KMS-11 (cell line): ENCODE results near the gene LDLRAD2.

Experiments used
- H2AFZ ChIP-seq: fragments of 200-600 bp; sonication (generic); 2 replicates; pipeline ENCODE4 v1.6.1; 2016; ENCODE audit warnings: antibody characterized with exemption, mixed run types, low read depth
- H3K27ac ChIP-seq: fragments of 200-600 bp; sonication (generic); 2 replicates; pipeline ENCODE4 v1.6.1; 2016; ENCODE audit warnings: mild to moderate bottlenecking, mixed run types
- H3K27me3 ChIP-seq: fragments of 200-600 bp; sonication (generic); 2 replicates; pipeline ENCODE4 v1.6.1; 2017; ENCODE audit warnings: mild to moderate bottlenecking, low read depth, mixed run types, moderate library complexity; ENCODE audit not compliant: insufficient read depth
- H3K36me3 ChIP-seq: fragments of 200-600 bp; sonication (generic); 2 replicates; pipeline ENCODE4 v1.6.1; 2017; ENCODE audit warnings: mild to moderate bottlenecking, mixed run types; ENCODE audit not compliant: insufficient read depth
- H3K4me1 ChIP-seq: fragments of 200-600 bp; sonication (generic); 2 replicates; pipeline ENCODE4 v1.6.1; 2016; ENCODE audit warnings: mild to moderate bottlenecking, low read depth, mixed run types; ENCODE audit not compliant: poor library complexity, severe bottlenecking
- H3K4me2 ChIP-seq: fragments of 200-600 bp; sonication (generic); 2 replicates; pipeline ENCODE4 v1.7.0; 2016; ENCODE audit warnings: mild to moderate bottlenecking, mixed run types
- H3K4me3 ChIP-seq: fragments of 200-600 bp; sonication (generic); IDR thresholded peaks from 2 replicates; pipeline ENCODE4 v1.6.1; 2017; ENCODE audit warnings: low read depth, low read length, mixed read lengths; ENCODE audit not compliant: insufficient read depth
- H3K79me2 ChIP-seq: fragments of 200-600 bp; sonication (generic); 2 replicates; pipeline ENCODE4 v1.6.1; 2016; ENCODE audit warnings: low read depth, mixed run types; ENCODE audit not compliant: insufficient read depth
- H3K9ac ChIP-seq: fragments of 200-600 bp; sonication (generic); 2 replicates; pipeline ENCODE4 v1.6.1; 2016; ENCODE audit warnings: mild to moderate bottlenecking, mixed run types
- H4K20me1 ChIP-seq: fragments of 200-600 bp; sonication (generic); 2 replicates; pipeline ENCODE4 v1.6.1; 2016; ENCODE audit warnings: mild to moderate bottlenecking, mixed run types; ENCODE audit not compliant: insufficient read depth
- TF ChIP-seq, protein P1 (sequence below): fragments of 200-600 bp; sonication (generic); conservative IDR thresholded peaks from 2 replicates; pipeline ENCODE4 v1.6.1; 2017; ENCODE audit warnings: low read depth, mild to moderate bottlenecking, antibody characterized with exemption, low read length, moderate library complexity, mixed read lengths

The LDLRAD2 gene

GRCh38 chr1:21860971-21861370 is 48.9 kb downstream of the LDLRAD2 start:
- H3K79me2 ChIP-seq: no peaks in the 10 kb centered on the region
- H3K36me3 ChIP-seq: no peaks in the 10 kb centered on the region
- TF ChIP-seq, protein P1, sequence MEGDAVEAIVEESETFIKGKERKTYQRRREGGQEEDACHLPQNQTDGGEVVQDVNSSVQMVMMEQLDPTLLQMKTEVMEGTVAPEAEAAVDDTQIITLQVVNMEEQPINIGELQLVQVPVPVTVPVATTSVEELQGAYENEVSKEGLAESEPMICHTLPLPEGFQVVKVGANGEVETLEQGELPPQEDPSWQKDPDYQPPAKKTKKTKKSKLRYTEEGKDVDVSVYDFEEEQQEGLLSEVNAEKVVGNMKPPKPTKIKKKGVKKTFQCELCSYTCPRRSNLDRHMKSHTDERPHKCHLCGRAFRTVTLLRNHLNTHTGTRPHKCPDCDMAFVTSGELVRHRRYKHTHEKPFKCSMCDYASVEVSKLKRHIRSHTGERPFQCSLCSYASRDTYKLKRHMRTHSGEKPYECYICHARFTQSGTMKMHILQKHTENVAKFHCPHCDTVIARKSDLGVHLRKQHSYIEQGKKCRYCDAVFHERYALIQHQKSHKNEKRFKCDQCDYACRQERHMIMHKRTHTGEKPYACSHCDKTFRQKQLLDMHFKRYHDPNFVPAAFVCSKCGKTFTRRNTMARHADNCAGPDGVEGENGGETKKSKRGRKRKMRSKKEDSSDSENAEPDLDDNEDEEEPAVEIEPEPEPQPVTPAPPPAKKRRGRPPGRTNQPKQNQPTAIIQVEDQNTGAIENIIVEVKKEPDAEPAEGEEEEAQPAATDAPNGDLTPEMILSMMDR: no peak
- no peak overlapping the region for H3K27ac ChIP-seq
- no peak overlapping the region for H3K4me3 ChIP-seq
- no peak overlapping the region for H3K9ac ChIP-seq
- H3K4me1 ChIP-seq: peaks cover 10% of the 10 kb centered on the region
- no peaks in the 10 kb centered on the region for H4K20me1 ChIP-seq
- no peaks in the 10 kb centered on the region for H3K27me3 ChIP-seq
- no peak overlapping the region for H2AFZ ChIP-seq
- H3K4me2 ChIP-seq: no peak overlapping the region

DNA sequence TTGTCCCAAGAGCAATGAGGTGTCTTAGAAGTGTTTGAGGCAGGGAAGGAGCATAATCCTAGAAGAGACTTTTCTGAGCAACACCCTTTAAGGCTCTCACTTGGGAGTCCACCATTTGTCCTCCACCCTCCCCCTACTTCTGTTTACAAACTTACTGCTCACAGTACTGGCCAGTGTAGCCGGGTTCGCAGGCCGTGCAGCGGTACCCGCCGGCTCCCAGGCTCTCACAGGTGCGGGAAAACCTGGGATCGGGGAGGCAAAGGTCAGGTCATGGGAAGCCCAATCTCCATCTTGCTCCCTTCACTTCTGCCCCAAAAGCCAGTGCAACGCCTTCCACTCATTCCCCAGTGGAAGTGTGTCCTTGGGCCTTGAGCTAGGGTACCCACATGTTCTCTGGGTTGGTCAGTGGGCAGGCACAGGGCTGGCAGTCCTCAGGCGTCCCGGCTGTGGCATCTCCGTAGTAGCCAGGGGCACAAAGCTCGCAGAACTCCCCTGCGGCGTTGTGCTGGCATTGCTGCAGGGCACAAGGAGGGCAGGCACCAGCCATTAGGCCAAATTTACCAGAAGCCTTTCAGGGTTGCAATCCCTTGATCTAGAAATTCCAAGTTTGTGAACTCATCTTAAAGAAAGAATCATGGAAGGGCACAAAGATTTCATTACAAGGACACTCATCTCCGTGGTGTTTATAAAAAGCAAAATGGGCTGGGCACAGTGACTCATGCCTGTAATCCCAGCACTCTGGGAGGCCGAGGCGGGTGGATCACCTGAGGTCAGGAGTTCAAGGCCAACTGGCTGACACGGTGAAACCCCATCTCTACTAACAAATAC is 49.8 kb downstream of the LDLRAD2 start:
- H3K27me3 ChIP-seq: no peaks in the 10 kb centered on the region
- peaks cover 19% of the 10 kb centered on the region for H3K4me1 ChIP-seq
- no peaks in the 10 kb centered on the region for H4K20me1 ChIP-seq
- no peaks in the 10 kb centered on the region for H3K79me2 ChIP-seq
- TF ChIP-seq, protein P1: no peak
- no peak overlapping the region for H3K9ac ChIP-seq
- no peak overlapping the region for H2AFZ ChIP-seq
- no peak overlapping the region for H3K4me2 ChIP-seq
- H3K4me3 ChIP-seq: no peak overlapping the region
- no peak overlapping the region for H3K27ac ChIP-seq
- no peaks in the 10 kb centered on the region for H3K36me3 ChIP-seq

DNA sequence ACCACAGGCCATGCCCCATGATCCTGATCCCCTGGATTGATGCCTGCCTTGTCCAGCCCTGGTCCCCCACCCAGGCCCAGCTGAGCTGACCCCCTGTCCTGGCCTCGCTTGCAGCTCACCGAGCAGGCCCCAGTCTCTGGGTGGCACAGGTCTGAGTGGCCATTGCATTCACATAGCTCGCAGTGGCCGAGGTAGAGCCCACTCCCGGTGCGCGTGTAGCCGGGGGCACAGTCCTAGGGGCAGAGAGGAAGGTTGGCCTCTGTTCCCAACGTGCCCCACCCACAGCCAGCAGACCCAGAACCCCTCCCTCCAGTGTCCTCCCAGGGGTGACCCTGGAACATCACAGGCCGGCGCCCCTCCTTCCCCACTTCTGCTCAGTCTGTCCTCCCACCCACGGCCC is 51.9 kb downstream of the LDLRAD2 start:
- H3K79me2 ChIP-seq: no peaks in the 10 kb centered on the region
- H3K27me3 ChIP-seq: no peaks in the 10 kb centered on the region
- H3K36me3 ChIP-seq: no peaks in the 10 kb centered on the region

GRCh38 chr1:21864730-21865129 is 52.7 kb downstream of the LDLRAD2 start:
- Histone ChIP-seq H3K4me1 (peaks cover 32% of the 10 kb centered on the region), H3K4me2 (no peak overlapping the region), H3K36me3 (no peaks in the 10 kb centered on the region), H2AFZ (no peak overlapping the region), H3K27ac (no peak overlapping the region), H3K79me2 (no peaks in the 10 kb centered on the region), H3K4me3 (no peak overlapping the region), H3K9ac (no peak overlapping the region), H3K27me3 (no peaks in the 10 kb centered on the region), H4K20me1 (no peaks in the 10 kb centered on the region)
- TF ChIP-seq, protein P1: no peak

More for the DNA sequence above, 51.9 kb downstream of the LDLRAD2 start:
- Histone ChIP-seq H3K4me3 (no peak overlapping the region), H2AFZ (no peak overlapping the region), H3K9ac (no peak overlapping the region), H3K4me2 (no peak overlapping the region), H3K4me1 (peaks cover 32% of the 10 kb centered on the region), H3K27ac (no peak overlapping the region), H4K20me1 (no peaks in the 10 kb centered on the region)
- TF ChIP-seq, protein P1: no peak
